Pancreas (tissue), 10 donors: ENCODE results near the gene TPGS1. TPM values are rescaled to one million over a fixed set of nuclear protein-coding genes. Genes with fewer than 3 reads are reported as not detected.

Experiments
- ATAC-seq, 4 donors: fragments of 200-7000 bp; cut with Tn5 transposase; one replicate each; pipeline versions ENCODE4 v1.8.0 to v1.9.1; 2020; ENCODE audit warnings: mild to moderate bottlenecking in 4 of 4, moderate library complexity in 4 of 4
- DNase-seq, 6 donors: peaks; one replicate each; pipeline ENCODE4 v3.0.0-alpha.2; 2020
- FAIRE-seq: peaks from 2 replicates; lab custom pipeline; 2012; peaks lifted over from hg19 to GRCh38; lab: Jason Lieb, UNC
- H3K27ac ChIP-seq, 4 donors: fragments of 200-600 bp; sonication (generic); 1 replicate in 3 of 4; 2 replicates in 1 of 4; pipeline versions ENCODE4 v1.5.0 to v1.8.0; 2020
- H3K27me3 ChIP-seq, 4 donors: fragments of 200-600 bp; one replicate each; pipeline ENCODE4 v1.8.0; 2021
- H3K36me3 ChIP-seq, 3 donors: fragments of 200-600 bp; sonication (generic) in 1 of 3; one replicate each; pipeline versions ENCODE4 v1.5.0 to v1.8.0; 2020 to 2021
- H3K4me1 ChIP-seq, 3 donors: fragments of 200-600 bp; one replicate each; pipeline ENCODE4 v1.8.0; 2021
- H3K4me3 ChIP-seq, 4 donors: fragments of 200-600 bp; sonication (generic) in 2 of 4; one replicate each; pipeline versions ENCODE4 v1.5.0 to v1.8.0; 2020 to 2021
- H3K9me3 ChIP-seq, 4 donors: fragments of 200-600 bp; one replicate each; pipeline ENCODE4 v1.8.0; 2021
- WGBS, 2 donors: extraction: QIAGEN DNeasy Blood & Tissue Kit; methylation state at CpG; one replicate each; pipeline ENCODE4 v1.1.7; 2013; 5-methylcytosine and 5-hydroxymethylcytosine counted together
- intact Hi-C, 3 donors: fragments of 100-400 bp; cut with DNase I; formaldehyde crosslinking; loops; one replicate each; pipeline versions ENCODE4 v1.11.1 to v1.14.2; 2022
- polyA plus RNA-seq, 2 donors: library from polyadenylated mRNA; stranded (reverse); fragments of 200-250 nt; gene quantifications; one replicate each; pipeline ENCODE4 v1.2.3, GENCODE V29; 2013
- total RNA-seq, 6 donors: library from RNA; stranded (reverse); fragmentation: NEBNext Ultra II Directional in 4 of 6; extraction: Animal tissue kit (Norgen Biotek cat#: 25700) in 4 of 6; gene quantifications; one replicate each; pipeline versions ENCODE4 v1.2.1 to v1.2.4, GENCODE V29; 2021 to 2023
- TF ChIP-seq, protein P1 (sequence below), 4 donors: fragments of 200-600 bp; sonication (generic) in 3 of 4; IDR thresholded peaks; one replicate each; pipeline versions ENCODE4 v1.5.0 to v1.8.0; 2021; ENCODE audit warnings: antibody characterized with exemption in 4 of 4
- donor health status: healthy with polysubstance abuse.
- donor health status: DM: no; HTN: no; CAD: no; lungs with moderate emphysema.
- donor health status: DM: no; HTN: no; CAD: no.
- donor health status: control.
- donor health status: control.
- donor health status: Bipolar disorder and iron deficiency.
- donor health status: DM: yes; HTN: yes; CAD: no.
- donor health status: DM: no; HTN: no; CAD: no.
- donor health status: DM: no; HTN: no; CAD: no.
- donor health status: DM: yes; HTN: yes; CAD: no.

TPGS1 gene
- total and polyA plus RNA-seq, 8 donors: 8.8 to 29.7 (median 11.2) TPM

- ATAC-seq (no peak), FAIRE-seq (no peak), DNase-seq (no peak)
- TF ChIP-seq, protein P1, sequence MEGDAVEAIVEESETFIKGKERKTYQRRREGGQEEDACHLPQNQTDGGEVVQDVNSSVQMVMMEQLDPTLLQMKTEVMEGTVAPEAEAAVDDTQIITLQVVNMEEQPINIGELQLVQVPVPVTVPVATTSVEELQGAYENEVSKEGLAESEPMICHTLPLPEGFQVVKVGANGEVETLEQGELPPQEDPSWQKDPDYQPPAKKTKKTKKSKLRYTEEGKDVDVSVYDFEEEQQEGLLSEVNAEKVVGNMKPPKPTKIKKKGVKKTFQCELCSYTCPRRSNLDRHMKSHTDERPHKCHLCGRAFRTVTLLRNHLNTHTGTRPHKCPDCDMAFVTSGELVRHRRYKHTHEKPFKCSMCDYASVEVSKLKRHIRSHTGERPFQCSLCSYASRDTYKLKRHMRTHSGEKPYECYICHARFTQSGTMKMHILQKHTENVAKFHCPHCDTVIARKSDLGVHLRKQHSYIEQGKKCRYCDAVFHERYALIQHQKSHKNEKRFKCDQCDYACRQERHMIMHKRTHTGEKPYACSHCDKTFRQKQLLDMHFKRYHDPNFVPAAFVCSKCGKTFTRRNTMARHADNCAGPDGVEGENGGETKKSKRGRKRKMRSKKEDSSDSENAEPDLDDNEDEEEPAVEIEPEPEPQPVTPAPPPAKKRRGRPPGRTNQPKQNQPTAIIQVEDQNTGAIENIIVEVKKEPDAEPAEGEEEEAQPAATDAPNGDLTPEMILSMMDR (IDR thresholded peaks at IDR 0.05): no peak
- no peak overlapping the region for H3K4me3 ChIP-seq
- H3K27me3 ChIP-seq: no peaks in the 10 kb centered on the region
- WGBS, 2 donors: 83 to 86% methylated on average over 8 to 10 of the region's 10 CpGs
- intact Hi-C loops: no loop called here
- H3K4me1 ChIP-seq: peaks cover 0 to 1% (median 0%) of the 10 kb centered on the region in 3 donors
- no peaks in the 10 kb centered on the region for H3K9me3 ChIP-seq
- no peak overlapping the region for H3K27ac ChIP-seq
- H3K36me3 ChIP-seq: no peaks in the 10 kb centered on the region
These were observed 6.3 kb downstream of the TPGS1 start for GRCh38 chr19:513368-514165.

GRCh38 chr19:514166-514663 is 6.9 kb downstream of the TPGS1 start:
- Histone ChIP-seq H3K27me3 (no peaks in the 10 kb centered on the region), H3K4me1 (no peaks in the 10 kb centered on the region), H3K27ac (no peak overlapping the region), H3K4me3 (no peak overlapping the region), H3K36me3 (no peaks in the 10 kb centered on the region), H3K9me3 (no peaks in the 10 kb centered on the region)
- 95 to 97% methylated on average over 9 of the region's 9 CpGs for WGBS, 2 donors
- DNase-seq: no peak
- ATAC-seq: no peak
- TF ChIP-seq, protein P1 (IDR thresholded peaks at IDR 0.05): no peak
- intact Hi-C loops: no loop called here
- FAIRE-seq: no peak

GRCh38 chr19:517721-518597 is 10.7 kb downstream of the TPGS1 start:
- Histone ChIP-seq H3K27me3 (no peaks in the 10 kb centered on the region), H3K9me3 (no peaks in the 10 kb centered on the region), H3K36me3 (no peaks in the 10 kb centered on the region), H3K4me1 (no peaks in the 10 kb centered on the region), H3K4me3 (no peak overlapping the region), H3K27ac (no peak overlapping the region)
- TF ChIP-seq, protein P1 (IDR thresholded peaks at IDR 0.05): no peak
- ATAC-seq (peak in 2 of 4 donors; percentile 8 to 11), FAIRE-seq (no peak), DNase-seq (peak in 2 of 6 donors; percentile 32 to 79)
- WGBS, 2 donors: 76 to 82% methylated on average over 5 to 10 of the region's 10 CpGs
- intact Hi-C loops: no loop called here

DNA sequence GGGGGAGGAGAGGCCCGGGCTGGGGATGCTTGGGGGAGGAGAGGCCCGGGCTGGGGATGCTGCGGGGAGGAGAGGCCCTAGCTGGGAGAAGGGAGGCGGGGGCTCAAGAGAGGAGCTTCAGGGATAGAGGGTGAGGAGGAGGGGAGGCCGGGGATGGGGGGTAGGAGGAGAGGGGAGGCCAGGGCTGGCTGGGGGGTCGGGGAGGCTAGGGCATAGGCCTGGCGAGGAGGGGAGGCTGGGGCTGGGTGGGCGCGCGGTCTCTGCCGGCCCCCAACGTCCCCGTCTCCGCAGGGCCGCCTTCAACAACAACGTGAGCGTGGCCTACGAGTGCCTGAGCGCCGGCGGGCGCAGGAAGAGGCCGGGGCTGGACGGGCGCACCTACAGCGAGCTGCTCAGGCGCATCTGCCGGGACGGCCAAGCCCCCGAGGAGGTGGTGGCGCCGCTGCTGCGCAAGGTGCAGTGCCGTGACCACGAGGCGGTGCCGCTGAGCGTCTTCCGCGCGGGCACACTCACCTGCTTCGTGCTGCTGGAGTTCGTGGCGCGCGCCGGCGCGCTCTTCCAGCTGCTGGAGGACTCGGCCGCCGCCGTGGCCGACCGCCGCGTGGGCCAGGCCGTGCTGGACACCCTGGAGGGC is 11.4 kb downstream of the TPGS1 start:
- Histone ChIP-seq H3K9me3 (no peaks in the 10 kb centered on the region), H3K4me3 (no peak overlapping the region), H3K27me3 (no peaks in the 10 kb centered on the region), H3K36me3 (no peaks in the 10 kb centered on the region), H3K27ac (no peak overlapping the region), H3K4me1 (no peaks in the 10 kb centered on the region)
- ATAC-seq (peak in 2 of 4 donors; percentile 45 to 61), FAIRE-seq (no peak), DNase-seq (peak in 2 of 6 donors; percentile 27 to 75)
- TF ChIP-seq, protein P1 (IDR thresholded peaks at IDR 0.05): no peak
- WGBS, 2 donors: 77 to 78% methylated on average over 56 to 58 of the region's 58 CpGs
- intact Hi-C loops: no loop called here
